GM15510 (cell line): Measurements from ENCODE around the gene NFIL3.

Experiments
- POLR2A ChIP-seq: IDR thresholded peaks from 3 replicates; pipeline ENCODE4 v1.6.1; 2011; ENCODE audit warnings: borderline replicate concordance; ENCODE audit not compliant: insufficient read length; ENCODE audit errors: extremely low read depth

Gene NFIL3

DNA sequence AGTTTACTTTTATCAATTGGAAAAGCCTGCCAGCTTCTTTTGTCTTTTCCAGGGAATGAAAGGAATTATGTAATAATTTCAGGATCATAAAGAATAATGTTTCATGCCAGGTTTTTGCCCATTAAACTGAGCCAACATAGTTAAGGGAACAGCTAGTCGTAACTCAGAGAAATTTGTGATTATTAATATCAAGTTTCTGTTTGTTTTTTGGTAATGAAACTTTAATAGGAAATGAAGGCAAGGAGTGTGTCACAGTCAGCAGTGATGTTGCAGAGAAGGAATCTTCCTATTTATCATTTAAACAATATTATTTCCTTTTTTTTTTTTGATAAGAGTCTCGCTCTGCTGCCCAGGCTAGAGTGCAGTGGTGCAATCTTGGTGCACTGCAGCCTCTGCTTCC lies 10.7 kb downstream of the NFIL3 start:
- no peak for TF ChIP-seq POLR2A

DNA sequence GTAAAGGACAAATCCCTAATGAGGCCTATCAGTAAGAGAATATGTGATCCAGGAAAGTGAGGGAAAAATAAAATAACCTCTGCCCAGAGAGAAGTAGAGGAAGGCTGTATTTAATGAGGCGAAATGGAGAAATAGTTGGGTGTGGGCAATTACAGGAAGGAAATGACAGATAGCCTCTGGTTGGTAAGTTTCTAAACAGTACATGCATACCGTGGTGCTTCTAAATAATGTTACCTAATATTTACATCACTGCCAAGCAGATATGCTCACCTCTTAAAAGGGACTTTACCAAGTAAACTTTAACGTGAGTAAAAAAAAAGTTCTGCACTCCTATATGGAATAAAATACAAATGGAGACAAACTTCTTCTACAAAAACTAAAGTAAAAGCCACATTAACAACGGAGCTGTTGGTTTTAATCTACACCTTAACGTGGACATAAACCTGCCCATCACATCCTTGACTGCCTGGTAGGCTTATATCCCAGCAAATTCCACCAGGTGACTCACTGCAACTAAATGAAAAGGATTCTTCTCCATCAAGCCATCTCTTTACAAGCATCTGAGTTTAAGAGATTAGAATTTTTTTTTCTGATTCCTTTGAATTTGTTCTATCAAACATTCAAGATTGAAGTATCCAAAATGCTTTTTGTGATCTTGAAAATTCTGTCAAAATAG lies 12.4 kb downstream of the NFIL3 start:
- TF ChIP-seq POLR2A, result no peak

DNA sequence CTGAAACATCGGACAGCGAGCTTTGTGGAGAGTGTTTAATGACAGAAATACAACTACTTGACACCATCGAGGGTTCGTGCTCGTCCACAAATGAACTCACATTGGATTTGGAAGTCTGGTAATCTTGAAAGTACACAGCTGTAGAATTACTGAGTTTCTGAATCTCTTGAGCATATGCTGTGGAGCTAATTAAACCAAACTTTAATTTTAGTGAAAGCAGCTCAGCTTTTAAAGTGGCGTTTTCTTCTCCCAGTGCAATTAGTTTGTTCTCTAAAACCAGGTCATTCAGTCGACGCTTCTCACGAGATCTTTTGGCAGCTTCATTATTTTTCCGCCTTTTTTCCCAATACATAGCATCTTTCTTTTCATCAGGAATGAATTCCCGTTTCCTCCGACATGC lies 13.5 kb downstream of the NFIL3 start:
- TF ChIP-seq POLR2A, result no peak

DNA sequence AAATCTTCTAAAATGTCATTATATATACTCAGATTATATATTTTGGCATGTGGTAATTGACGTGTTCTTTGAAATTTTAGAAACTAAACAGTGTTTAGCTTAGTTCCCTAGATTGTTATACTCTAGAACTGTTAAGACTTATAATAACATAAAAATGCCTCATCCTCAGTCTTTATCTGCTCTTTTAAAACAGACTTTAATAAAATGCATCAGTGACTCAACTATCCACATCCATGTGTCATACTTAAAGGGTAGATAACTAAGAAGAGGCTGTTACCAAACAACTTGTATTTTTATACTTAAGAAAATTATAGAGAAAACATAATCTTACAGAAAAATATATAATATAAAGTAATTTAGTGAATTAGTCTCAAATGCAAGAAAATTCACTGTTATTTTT lies 15.2 kb downstream of the NFIL3 start:
- TF ChIP-seq POLR2A, result no peak

DNA sequence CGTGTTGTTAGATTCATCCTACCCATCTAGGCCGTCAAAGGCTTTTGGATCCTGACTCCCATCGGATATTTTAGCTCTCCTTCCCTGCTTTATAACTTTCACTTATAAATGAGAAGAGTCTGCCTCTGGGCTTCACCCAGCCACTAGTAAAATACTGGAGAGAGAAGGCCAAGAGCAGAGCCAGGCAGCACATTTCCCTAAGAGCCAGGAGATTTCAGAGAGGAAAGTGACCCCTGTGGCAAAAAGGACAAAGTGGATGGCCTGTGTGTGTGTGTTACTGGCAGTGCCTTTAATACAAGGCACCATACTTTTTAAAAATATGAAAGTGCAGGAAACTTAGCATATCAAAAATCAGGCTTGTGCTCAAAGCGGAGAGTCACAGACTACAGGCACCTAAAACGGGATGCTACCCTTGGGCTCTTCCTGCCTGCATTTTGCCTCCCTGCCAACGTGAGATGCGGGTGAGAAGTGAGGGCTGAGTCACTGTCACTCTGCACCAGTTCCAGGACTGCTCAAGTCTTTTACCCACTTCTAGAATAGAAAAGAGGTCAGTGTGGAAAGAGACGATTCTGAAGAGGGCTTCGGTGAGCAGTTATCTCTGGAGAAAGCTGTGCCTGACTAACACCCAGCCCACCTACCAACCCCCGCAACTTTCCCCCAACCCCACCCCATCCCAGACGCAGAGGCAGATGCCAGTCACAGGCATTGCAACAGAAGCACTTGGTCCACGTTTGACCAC lies 15.9 kb downstream of the NFIL3 start:
- no peak for TF ChIP-seq POLR2A

DNA sequence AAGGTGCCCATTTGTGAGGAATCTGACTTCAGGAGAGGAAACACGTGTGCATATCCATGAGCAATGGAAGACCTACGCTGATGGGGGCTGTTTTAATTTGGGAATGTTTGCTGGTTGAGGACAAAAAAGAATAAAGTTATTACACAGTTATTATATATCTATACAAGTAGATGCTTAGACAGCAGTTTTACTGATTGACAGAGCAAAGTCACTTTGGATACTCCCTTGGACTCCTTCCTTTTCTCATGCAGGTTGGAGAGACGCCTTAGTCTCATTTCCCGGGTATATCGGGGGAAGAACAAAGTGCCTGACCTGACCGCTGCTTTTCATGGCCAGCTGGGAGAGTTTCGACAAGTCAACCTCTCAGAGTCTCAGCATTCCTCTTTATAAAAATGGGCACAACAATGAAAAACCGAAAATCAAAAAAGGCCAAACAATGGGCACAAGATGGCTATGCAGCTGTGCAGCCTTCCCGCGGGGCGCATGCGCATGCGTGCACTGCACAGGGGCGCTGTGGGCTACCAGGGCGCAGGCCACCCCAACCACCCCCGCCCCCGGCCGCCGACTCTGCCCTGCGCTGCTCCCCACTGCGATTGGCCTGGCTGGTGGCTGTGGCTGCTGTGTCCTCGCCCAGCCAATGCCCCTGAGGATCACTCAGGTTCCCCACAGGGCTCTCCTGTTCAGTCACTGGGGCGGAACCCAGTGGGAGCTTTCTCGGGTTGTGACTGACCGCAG lies 18.1 kb downstream of the NFIL3 start:
- TF ChIP-seq POLR2A, result no peak

DNA sequence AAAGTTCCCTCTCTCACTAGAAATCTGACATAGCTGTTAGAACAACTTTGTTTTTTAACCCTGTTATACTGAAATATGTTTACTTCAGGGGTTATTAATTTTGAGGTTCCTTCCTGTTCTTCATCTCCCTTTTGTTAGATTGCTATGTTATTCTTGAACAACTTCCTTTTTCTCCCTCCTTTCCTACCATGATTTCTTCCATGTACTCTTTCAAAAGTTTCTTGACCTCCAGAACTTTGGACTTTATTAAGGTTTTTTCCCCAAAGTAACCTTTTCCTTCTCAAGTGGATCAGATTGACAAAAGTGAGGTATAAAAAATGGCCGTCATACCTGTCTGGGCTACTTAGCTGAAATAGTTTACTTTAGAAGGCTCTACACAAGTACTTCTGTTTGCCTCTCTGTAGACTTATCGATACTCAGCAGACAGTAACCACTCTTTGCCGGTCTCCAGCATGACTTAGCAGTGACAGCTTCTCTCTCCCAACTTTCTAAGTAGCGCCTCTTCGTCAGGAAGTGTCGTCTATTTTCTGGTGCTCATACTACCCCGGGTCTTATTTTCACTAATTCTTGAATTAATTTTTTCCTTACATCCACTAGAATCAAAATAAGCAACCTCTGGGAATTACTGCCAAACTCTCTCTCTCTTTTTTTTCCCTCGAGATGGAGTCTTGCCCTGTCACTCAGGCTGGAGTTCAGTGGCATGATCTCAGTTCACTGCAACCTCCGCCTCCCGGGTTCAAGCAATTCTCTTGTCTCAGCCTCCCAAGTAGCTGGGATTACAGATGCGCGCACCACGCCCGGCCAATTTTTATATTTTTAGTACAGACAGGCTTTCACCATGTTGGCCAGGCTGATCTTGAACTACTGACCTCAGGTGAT lies 19.7 kb downstream of the NFIL3 start:
- no peak for TF ChIP-seq POLR2A

DNA sequence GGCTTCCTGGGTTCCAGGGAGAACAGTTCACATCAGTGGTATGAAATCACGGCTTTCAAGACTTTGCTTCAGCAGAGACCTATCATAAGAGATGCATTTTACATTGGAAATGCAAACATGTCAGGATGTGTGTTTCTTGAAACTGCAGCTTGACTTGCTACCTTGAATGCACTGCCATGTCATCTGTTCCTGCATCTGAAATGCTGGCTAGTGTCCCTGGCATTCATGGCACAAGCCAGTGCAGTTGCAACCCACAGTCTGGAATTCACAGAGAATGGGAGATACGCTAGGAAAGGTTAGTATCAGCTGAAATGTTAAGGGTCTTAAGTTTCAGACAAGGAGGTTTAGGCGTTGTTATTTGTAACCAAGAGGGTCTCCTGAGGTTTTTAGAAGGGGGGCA lies 24.7 kb downstream of the NFIL3 start:
- TF ChIP-seq POLR2A, result no peak

DNA sequence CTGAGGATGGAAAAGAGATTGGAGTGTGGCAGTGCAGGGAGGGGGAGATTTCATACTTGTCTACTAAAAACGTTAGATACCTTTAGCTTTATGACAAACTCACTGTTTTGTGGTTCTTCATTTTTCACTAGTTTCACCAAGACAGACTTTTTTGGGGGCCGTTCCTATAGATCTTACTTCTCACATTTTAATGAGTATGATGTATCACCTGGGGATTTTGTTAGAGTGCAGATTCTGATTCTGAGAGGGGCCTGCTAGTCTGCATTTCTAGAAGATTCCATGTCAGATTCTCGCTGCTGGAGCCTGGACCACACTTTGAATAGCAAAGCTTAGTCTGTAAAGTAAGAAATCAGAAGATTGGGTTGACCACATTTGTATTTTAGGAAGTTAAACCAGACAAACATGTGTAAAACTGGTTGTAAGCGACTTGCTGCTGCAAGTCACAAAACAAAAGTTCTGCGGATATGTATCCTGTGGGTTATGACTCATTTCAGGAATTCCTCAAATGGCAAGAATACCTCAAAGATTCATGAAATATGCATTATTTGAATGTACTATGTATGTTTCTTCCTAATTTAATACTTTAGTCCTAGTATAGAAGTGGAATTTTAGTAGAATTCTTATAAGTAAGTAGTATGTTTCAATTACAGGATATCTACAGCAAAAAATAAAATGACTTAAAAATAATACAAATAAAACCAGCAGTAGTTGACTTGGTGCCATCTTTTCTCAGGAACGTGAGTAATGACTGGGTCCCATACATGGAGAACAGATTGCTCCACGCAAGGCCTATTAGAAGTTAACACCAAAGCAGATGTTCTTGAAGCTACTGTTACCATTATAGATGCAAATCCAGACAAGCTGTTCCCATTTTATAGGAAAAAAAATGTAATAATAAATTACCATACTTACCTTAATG lies 27.8 kb downstream of the NFIL3 start:
- no peak for TF ChIP-seq POLR2A

DNA sequence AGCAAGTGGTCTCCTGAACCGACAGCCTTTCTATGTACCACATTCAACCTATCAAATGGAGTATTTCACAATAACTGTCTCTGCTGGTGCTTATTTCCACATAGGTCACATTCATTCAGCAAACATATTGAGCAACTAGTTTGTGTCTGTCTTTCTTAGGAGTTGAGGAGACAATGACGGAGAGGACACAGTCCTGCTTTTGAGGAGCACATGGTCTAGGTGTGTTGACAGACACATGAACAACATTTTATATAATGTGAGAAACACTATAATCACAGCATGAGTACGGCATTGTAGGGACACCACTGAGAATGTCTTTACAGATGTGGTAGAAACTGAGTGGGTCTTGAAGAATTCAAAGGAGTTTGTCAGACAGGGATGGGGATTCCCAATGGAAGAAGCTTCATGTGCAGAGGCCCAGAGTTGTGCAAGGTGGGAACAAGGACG lies 28.5 kb downstream of the NFIL3 start:
- TF ChIP-seq POLR2A, result no peak

DNA sequence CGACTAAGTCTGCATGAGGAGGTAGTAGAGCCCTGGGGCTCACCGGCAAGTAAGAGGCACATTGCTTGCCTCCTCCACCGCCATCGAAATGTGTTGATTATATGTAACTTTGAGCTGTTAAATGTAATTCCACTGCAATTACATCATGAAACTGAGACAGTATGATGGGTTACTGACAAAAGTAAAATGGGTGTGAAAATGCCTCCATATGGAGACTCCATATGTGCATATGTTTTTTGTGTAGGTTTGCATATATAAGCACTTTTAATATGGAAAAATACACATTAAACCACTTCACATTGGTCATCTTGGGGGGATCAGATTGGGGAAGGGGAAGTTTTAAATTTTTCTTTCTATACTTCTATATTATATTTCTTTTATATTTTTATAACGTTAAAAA lies 29.8 kb downstream of the NFIL3 start:
- TF ChIP-seq POLR2A, result no peak

DNA sequence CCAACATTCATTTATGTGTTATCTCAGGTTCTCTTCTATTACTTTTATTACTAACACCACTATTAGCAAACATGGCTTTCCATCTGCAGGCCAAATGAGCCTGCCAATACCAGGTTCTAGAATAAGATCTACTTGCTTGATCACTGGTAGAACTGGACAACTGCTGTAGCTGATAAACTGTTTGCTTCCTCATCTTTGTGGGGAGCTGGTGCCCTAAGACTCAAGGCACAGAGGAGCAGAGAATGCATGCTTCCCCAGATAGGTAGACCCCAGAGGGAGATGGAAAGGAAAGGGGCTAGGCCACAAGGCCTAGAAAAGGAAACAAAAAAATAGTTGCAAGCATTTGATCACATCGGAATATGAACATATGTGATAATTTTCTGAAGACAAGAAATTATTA lies 31.2 kb downstream of the NFIL3 start:
- TF ChIP-seq POLR2A, result no peak

DNA sequence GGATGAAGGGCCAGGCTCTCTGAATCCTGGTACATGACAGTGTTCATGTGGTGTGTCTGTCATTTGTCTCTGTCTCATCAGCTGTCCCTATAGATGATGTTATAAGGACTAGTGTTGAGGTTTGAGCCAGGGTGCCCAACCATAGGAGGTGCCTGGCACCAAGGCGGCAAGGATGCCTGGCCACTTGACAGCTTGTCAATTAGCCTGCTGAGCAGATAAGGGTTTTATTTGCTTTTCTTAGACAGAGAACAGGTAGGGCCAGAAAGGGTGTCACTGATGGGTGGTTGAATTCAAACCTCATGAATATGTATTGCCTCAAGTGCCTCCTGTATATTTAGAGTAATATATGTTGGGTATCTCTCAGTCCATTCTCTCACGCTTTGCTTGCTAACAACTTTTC lies 31.8 kb downstream of the NFIL3 start:
- no peak for TF ChIP-seq POLR2A

DNA sequence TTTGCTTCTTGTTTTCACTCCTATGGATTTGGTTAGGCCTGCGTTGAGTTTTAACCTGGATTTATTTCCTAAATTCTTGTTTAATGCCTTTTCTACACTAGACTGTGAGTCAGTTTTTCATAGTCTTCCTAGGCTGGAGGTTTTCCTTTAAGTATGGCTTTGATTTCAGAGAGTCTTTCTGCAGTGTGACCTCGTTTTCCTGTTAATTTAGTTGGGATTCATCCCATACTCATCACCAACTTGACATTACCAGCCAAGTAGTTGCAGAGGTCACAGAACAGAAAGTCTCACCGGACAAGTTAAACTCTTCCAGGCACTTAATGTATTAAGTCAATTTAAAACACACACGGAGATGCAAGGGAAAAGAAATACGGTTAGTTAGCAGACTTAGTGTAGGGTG lies 32.2 kb downstream of the NFIL3 start:
- no peak for TF ChIP-seq POLR2A
